Hypothalamus (tissue), 51 donors: ENCODE data around the gene LARP1.
"Not testable (repeated sequence)": the region's sequence is repeated elsewhere in the genome, so short reads cannot be mapped to it uniquely, and the experiment has no call there.

Source experiments
- DNase-seq, 51 donors: peaks; one replicate each; lab custom pipeline; 2025; lab: John Stamatoyannopoulos, UW

LARP1 gene

DNA sequence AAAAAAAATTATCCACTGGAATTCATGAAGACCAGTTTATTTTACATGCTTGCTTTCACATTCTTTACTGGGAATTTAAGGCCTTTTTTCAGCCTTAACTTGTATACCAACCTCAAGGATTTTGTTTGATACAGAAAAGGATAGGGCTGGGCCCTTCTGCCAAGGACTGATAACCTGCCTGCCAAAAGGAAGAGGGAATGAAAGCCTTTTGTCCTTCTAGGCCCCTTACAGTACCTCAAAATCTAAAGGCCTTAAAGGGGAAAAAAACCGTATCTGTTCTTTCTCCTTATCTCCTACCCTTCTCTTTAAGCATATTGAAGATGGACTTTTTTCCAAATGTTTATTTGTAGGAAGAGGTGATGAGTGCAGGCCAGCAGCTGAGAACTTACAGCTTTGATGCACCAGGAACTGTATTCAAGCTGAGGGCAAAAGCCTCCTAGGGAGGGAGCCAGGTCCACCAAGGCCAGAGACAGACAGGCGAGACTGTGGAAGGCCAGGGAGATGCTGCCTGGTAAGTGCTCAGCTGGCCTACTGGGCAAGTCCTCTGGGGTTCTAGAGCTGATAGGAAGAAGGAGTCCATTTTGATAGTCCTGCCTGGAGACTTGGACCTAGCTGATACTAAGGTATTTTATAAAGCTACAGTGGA is 63.4 kb downstream of the LARP1 start:
- DNase-seq: no peak

DNA sequence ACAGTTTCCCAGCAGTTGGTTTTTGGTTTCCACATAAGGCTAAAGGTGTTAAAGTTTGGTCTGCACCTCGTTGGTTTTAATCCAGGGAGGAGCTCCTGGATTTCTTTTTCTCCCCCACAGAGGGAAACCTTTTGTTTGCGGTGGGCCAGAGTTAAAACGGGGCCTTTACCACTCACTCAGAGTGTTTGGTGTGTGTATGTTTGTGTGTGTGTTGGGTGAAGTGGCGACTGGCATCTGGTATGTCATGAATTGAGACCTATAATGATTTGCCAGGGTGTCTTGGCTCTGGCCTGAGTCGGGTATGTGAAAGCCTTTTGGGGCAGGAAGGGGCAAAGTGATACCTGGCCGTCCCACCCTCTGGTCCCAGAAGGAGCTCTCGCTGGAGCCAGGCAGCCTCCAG is 64.4 kb downstream of the LARP1 start:
- DNase-seq: no peak

DNA sequence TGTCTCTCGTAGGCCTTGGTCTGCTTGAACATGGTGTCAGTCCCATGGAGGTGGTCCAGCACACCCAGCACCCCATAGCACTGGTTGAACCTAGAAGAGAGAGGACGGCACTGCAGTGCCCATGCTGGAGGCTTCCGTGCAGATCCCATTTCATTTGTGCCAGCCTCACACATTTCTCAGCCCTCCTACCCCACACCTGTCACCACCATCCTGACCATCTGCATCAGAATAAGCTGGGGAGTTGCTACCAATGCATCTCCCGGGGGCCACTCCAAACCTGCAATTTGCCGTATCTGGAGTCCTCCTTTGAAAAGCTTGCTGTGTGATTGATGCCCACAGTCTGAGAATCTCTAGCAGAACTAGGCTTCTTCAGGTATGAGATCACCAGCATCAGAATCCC is 65.2 kb downstream of the LARP1 start:
- no peak for DNase-seq

DNA sequence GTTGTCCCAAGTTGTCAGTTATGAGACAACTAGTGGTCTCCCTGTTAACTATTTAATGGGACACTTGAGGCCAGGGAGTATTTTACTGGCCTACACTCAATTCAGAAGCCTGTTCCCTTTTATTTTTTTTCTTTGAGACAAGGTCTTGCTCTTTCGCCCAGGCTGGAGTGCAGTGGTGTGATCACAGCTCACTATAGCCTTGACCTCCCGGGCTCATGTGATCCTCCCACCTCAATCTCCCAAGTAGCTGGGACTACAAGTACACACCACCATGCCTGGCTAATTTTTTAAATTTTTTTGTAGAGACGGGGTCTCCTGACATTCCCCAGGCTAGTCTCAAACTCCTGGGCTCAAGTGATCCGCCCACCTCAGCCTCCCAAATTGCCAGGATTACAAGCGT is 67.7 kb downstream of the LARP1 start:
- DNase-seq: not testable (repeated sequence)

DNA sequence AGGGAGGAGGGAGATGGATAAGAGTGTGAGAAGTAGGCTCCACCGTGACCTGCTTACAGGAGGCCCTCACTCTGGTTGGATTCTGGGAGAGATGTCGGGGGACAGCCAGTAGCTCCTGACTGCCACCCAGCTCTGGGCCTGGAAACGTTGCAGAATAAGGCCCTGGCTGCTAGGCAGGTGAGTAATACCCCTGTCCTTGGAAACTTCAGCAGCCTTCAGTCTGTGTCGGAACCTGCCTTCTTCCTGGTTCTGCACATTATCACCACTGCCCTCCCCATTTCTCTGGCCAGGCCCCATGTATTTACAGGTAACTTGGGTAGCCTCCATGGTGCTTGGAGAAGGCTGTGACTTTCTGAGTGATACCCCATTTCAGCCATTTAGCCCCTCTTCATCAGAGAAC is 68.4 kb downstream of the LARP1 start:
- DNase-seq: no peak

DNA sequence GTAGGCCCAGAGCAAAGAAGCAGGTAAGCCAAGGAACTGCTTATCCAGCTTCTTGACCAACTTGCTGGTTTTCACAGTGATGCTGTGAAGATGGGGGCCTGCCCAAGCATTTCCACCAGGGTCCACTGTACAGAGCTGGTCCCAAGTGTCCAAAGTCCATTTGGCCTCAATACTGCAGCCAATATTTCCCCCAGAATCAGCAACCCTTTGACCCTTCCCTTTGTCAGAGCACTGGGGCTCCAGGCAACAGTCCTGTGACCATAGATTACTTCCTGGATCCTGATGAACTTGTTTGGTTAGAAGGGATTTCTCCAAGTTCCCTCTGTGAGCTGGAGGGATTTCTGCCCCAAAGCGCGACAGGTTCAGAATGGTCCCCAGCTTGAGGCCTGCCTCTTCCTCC is 68.9 kb downstream of the LARP1 start:
- no peak for DNase-seq

DNA sequence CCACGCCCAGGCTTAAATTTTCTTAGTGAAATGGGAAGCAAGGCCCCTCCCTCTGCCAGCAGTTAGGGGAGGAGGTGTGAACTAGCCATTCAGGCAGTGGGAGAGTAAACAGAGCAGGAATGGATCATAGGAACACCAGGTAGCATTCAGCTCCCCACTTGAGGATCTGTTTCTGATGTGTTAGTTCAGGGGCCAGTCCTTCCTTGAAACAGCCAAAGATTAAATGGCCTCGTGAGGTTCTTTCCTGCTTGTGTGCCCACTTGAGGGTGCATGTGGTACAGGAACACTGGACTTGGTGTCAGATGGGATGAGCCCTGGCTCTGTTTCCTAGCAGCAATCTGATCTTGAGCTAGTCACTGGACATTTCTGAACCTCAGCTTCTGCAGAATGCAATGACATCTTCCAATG is 74.0 kb downstream of the LARP1 start:
- no peak for DNase-seq

DNA sequence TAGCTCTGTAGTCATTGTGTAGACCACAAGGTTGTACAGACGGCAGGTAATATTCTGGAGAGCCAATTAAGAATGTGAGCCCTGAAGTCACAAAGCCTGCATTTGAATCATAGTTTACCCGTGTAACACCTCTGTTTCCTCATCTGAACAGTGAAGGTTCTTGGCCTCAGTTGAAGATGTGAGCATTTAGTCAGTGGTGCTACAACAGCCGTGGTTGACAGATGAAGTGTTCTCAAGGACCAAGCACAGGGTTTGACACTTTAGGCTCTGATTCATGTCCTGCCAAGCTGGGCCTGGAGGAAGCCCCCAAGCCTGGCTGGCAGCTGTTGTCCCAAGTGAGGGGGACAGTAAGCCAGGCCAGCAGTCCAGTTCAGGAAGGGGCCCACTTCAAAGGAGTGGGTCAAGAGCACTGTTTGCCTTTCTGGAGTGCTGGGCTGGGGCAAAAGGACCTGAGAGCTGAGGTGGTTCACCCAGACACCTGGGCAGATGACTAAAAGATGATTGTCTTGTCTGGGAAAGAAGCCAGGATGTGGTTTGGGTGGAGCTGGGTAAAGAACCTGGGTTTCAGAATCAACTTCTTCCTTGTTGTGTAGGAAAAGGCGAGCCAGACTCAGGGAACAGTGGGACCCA is 74.5 kb downstream of the LARP1 start:
- no peak for DNase-seq

DNA sequence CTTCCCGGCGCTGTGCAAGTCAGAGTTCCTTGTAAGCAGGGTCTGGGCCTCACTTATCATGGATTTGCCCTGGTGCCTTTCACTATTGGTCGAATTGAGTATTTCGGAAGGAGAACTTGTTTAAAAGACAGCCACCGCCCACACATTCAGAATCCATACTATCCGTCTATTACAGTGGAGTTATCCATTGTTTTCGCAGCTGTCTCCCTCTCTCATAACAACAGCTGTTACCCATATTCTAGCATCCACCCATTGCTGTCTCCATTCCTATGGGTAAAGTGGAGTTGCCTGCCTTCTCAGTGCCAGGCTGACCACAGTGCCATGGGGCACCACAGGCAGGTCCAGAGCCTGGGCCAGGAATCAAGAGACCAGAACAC is 75.0 kb downstream of the LARP1 start:
- no peak for DNase-seq

DNA sequence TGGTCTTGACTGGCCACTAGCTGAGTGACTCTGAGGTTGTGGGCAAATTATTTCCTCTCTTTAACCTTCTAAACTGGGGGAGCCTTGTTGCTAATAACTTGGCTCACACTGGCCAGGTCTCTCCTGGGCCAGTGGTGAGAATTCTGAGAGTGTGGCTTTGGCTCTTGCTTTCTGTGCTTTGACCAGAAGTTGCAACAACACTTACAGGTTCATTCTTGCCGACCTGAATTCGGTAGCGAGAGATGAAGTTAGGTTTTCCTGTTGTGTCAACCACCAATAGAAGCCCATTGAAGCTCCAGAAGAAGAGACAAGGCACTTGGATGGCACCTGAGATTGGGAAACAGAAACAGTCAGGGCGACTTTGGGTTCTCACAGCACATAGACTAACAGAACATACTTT is 75.4 kb downstream of the LARP1 start:
- no peak for DNase-seq

DNA sequence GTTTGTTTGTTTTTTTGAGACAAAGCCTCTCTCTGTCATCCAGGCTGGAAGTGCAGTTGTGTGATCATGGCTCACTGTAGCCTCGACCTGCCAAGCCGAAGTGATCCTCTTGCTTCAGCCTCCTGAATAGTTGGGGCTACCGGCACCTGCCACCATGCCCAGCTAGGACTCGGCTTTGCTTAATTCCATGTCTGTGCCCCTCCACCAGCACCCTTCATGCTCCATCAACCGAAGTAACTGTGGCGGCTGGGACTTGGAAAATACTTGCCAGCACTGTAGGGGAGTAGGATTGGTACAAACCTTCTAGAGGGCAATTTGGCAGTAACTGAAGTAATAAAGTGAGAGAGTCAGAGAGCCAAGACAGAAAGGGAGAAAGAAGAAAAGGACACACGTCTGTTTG is 76.3 kb downstream of the LARP1 start:
- DNase-seq: no peak

DNA sequence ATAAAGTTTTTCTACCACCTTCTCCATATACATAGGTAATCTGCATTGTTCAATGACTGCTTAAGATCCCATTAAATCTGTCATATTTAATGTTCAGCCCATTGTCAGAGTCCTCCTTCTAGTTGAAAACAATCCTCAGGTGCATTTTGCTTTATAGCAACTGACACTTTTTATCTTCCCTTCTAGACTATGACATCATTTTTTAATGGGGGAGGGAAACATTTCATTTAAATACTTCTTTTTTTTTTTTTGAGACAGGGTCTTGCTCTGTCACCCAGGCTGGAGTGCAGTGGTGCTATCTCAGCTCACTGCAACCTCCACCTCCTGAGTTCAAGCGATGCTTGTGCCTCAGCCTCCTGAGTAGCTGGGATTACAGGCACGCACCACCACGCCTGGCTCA is 77.6 kb downstream of the LARP1 start:
- not testable (repeated sequence) for DNase-seq

DNA sequence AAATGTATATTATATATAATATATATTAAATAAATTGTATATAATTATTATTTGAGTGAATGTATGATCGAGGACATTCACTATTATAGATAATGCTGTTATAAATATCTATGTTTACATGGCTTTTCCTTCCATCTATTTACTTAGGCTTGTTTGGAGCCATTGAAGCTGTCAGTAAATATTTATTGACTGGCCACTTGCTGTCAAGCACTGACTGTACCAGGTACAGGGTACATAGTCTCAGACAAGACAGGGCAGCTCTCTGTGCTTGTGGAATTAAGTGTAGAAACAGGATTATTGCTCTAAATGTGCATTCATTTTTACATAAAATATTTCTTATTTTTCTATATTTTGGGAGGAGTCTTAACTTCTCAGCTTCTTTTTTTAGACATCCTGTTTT is 78.9 kb downstream of the LARP1 start:
- DNase-seq: no peak

DNA sequence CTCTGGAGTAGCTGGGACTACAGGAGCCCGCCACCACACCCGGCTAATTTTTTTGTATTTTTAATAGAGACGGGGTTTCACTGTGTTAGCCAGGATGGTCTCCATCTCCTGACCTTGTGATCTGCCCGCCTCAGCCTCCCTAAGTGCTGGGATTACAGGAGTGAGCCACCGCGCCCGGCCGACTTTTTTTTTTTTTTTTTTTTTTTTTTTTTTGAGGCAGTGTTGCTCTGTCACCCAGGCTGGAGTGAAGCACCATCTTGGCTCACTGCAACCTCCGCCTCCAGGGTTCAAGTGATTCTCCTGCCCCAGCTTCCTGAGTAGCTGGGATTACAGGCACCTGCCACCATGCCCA is 80.5 kb downstream of the LARP1 start:
- DNase-seq: not testable (repeated sequence)

DNA sequence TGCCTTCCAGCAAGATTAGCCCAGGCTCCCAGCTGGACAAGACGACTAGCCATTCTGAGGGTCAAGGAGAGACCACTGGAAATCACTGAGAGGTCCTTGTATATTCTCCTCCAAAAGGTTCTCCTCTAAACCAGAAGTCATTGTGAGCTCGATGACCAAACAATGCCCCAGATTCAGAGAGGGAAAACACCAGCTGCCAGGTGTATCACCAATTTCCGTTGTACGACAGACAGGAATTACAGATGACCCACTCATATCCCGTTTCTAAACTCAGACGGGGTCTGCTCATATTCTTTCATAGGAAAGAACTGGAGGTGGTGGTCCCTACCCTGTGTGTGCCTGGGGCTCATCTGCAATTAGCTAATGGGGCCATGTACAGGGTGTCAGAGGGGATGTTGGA is 81.0 kb downstream of the LARP1 start:
- no peak for DNase-seq

DNA sequence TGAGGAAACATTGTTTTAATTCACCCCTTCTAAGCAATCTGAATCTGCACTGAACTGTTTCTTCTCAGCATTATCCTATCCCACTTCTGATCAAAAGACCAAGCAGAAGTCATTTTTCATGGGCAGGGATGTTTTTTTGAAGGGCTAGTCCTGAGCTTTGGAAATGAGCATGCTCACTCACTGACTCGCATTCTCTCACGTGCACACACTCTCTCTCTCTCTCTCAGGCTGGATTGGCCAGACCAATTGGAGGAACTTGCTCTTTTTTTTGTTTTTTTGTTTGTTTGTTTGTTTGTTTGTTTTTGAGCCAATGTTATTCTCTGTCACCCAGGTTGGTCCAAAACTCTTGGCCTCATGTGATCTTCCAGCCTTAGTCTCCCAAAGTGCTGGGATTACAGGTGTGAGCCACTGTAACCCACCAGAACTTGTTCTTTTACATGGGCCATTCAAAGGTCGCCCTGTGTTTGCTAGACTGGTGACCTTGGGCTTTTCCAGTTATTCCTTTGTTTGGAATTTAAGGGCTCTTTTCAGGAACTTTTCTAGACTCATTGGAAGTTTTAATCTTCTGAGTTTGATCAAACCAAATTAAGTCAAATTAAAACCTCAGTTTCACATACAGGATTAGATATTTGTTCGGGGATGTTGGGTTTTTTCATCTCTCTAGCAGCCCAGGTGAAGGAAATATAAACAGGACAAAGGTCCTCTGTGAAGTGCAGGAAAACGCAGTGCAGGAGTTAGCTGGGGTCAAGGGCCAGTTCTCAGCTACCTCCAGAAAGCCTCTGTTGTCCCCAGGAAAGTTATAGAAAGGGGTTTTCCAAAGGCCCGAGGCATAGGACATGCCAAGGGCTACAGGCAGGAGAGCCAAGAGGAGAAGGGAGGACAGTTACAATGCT is 82.1 kb downstream of the LARP1 start:
- no peak for DNase-seq

DNA sequence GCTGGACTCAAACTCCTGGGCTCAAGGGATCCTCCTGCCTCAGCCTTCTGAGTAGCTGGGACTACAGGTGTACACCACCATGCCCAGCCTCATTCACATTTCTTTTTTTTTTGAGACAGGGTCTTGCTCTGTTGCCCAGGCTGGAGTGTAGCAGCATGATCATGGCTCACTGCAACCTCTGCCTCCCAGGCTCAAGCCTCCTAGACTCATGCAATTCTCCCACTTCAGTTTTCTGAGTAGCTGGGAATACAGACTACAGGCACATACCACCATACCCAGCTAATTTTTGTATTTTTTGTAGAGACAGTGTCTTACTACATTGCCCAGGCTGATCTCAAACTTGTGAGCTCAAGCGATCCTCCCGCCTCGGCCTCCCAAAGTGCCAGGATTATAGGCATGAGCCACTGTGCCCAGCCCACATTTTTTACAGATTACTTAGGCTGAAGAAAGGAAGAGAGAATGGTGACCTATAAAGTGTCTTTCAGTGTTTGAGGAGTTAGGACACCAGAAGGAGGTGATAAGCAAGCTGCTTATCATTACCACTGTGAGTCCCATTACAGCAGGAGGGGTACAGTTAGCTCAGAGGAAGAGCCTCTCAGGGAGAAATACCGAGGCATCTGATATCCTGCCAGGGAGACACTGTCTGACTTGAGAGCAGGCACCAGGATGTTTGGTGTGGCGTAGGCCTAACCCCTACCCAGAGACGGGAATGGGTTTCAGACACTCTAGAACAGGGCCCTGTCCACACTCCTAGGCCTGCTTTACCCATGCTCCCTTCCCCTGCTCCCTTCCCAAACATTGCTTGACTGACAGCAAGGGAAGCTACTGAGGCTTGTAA is 85.5 kb downstream of the LARP1 start:
- no peak for DNase-seq

DNA sequence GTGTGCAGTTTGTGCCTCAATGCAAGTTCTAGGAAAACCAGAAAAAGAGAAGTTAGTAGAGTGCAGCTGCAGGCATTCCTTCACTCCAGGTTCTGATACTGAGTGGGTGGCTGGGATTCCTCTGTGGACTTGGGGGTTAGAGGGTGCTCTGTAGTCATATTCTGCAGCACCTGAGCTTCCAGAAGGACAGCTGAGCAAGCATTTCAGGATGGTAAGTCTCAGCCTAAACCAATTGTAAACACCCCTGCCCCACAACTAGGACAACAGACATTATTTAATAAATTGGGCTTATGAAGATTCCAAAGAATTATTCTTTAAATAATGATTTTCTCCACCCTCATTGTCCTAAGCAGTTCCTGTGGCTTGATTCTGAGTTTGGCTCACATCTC is 86.1 kb downstream of the LARP1 start:
- DNase-seq: no peak

DNA sequence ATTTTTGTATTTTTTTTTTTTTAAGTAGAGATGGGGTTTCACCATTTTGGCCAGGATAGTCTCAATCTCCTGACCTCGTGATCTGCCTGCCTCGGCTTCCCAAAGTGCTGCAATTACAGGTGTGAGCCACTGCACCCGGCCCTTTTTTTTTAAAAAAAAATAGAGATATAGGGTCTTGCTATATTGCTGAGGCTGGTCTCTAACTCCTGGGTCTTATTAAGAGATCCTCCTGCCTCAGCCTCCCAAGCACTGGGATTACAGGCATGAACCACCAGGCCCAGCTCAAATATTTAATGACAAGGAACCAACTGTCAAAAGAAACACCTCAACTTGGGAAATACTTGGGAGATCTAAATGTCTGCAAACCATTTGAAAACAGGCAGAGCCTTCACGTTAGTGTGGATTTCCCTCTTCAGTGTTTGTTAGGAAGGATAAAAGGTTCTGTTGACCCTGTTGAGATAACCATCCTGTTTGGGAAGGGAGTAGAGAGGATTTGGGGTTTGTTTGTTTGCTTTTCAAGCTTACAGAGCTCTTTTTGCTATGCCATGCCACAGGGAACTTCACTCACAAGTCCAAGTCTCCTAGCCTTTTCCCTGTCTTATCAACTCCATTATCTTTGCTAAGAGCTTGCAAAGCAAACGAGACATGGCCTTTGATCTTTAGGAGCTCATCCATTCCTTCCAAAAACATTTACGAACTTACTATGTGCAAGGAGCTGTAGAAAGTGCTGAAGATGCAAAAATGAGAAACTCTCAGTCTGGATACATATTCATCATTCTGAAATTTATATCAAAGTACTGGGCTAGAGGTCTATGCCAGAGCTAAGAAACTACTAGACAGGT is 87.7 kb downstream of the LARP1 start:
- DNase-seq: no peak

DNA sequence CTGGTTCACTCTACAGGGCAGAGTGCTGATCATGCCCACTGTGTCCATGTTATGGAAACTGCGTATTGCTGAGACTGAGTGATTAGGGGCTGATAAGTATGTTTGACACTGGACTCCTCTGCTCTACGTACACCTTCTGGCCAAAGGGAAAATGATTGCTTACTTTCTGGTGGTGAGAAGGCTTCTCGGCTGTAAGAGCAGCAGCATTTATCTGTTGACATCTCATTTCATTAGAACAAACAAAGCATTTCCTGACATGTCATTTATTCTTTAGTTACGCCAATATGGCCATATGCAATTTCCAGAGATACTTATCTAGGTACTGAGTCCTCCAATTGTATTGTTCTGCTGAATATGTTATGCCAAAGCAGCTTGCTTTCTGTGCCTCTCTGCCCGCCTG is 89.6 kb downstream of the LARP1 start:
- no peak for DNase-seq
